ENCODE results near the gene UEVLD. TPM values are rescaled to one million over a fixed set of nuclear protein-coding genes. Genes with fewer than 3 reads are reported as not detected.

The UEVLD gene
- total RNA-seq, 1 experiment from 2014 or later = 13.7 TPM

DNA sequence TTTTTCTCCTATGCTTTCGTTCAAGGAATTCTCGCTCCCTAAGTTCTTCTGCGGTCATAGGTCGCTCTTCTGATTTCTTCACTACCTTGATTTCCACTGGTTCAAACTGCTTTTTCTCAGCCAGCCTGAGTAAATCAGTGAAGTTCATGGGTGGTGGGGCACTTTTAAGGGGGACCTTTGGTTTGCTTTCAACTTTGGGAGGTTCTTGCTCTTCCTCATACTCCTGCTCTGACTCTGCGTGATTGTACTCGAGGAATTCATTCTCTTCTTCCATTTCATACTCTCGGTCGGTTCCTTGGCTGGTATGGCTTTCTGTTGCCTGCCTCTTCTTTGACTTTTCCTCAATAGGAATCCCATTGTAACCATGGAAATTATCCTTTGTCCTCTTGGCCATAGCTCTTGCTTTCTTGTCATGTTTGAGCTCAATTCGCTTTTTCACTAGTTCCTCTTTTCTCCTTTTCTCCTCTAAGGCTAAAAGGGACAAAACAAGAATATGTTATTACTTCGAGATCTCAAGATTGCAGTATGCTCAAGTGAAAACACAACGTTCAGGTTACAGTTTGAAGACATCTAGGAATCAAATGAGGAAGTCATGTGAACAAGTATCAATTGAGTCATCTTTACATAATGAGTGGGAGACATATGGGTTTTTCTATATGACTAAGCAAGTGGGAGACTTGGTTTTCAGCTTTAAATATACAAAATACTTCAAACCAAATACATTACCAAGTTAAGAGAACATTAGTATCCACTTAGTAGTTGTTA, 27.3 kb upstream of the UEVLD start:
- DNase-seq (ENCODE audit: low read depth, low spot score) (no peak), ATAC-seq (no peak)
- intact Hi-C loops (cut with micrococcal nuclease) = no loop called here
- Histone ChIP-seq H3K79me2 (ENCODE audit: insufficient read depth, low read length) (peaks cover 29% of the 10 kb centered on the region), H3K9ac (ENCODE audit: low read length) (no peak overlapping the region), H3K36me3 (ENCODE audit: control insufficient read depth in 1 of 2, insufficient read depth in 2 of 2, low read length in 2 of 2) (peaks cover 10 to 26% of the 10 kb centered on the region in 2 experiments; a peak in 2 of 4 replicates), H3K27me3 (ENCODE audit: insufficient read depth, low read length) (no peaks in the 10 kb centered on the region), H3K9me2 (ENCODE audit: insufficient read depth) (no peaks in the 10 kb centered on the region), H3K4me3 (replicated peaks in 1 of 2; ENCODE audit: low read depth in 1 of 2, low read length in 2 of 2) (no peak overlapping the region), H3K4me1 (ENCODE audit: control insufficient read depth in 1 of 2, insufficient read depth in 2 of 2, low read length in 2 of 2) (no peaks in the 10 kb centered on the region), H3K4me2 (ENCODE audit: low read length) (no peak overlapping the region), H4K20me1 (ENCODE audit: insufficient read depth) (no peaks in the 10 kb centered on the region), H2AFZ (ENCODE audit: low read depth, low read length, poor library complexity, severe bottlenecking) (no peak overlapping the region), H3K27ac (ENCODE audit: low read depth, low read length) (no peak overlapping the region), H3K9me3 (ENCODE audit: control insufficient read depth in 1 of 2, insufficient read depth in 1 of 2, low read depth in 1 of 2, low read length in 2 of 2) (no peaks in the 10 kb centered on the region)
- TF ChIP-seq RAD21 (IDR thresholded peaks at IDR 0.05; ENCODE audit: low read depth) (no peak), JUND (IDR thresholded peaks at IDR 0.05) (no peak), ZNF274 (IDR thresholded peaks at IDR 0.05; ENCODE audit: low read depth, low read length) (no peak), CEBPB (IDR thresholded peaks at IDR 0.05; ENCODE audit: low read depth) (no peak), POLR2AphosphoS5 (IDR thresholded peaks at IDR 0.05; ENCODE audit: low read depth, low read length) (no peak), SRF (IDR thresholded peaks at IDR 0.05; ENCODE audit: low read depth) (no peak), CTCF (IDR thresholded peaks at IDR 0.05 in 2 of 3, conservative IDR thresholded peaks at IDR 0.05 in 1 of 3; ENCODE audit: borderline replicate concordance in 1 of 3, insufficient read depth in 1 of 3, low read depth in 2 of 3, low read length in 2 of 3) (no peak), EZH2phosphoT487 (IDR thresholded peaks at IDR 0.05; ENCODE audit: borderline replicate concordance) (no peak), ATF3 (IDR thresholded peaks at IDR 0.05) (no peak), TCF7L2 (IDR thresholded peaks at IDR 0.05; ENCODE audit: borderline replicate concordance, extremely low read depth, insufficient read depth, insufficient read length) (no peak)
- TF ChIP-seq, protein P1, sequence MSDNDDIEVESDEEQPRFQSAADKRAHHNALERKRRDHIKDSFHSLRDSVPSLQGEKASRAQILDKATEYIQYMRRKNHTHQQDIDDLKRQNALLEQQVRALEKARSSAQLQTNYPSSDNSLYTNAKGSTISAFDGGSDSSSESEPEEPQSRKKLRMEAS (IDR thresholded peaks at IDR 0.05) = no peak
- no TSS peak for BruUV-seq (replicated peaks)
- ChIA-PET CTCF (no interaction called here), RAD21 (ENCODE audit: low non-redundant PET in 1 of 2, low total read pairs in 2 of 2, uncharacterized antibody in 2 of 2, unreplicated experiment in 2 of 2) (no interaction called here), POLR2A (no interaction called here)

All from HCT116 (cell line).